RWPE1 (cell line): ENCODE measurements around the gene DHX36.

Source experiments
- CTCF ChIA-PET: fragments of 350-600 bp; sonication (Branson Sonifier 250); formaldehyde crosslinking; extraction: SDS; loops from one replicate; lab custom pipeline; 2021; lab: Yijun Ruan, JAX
- POLR2A ChIA-PET: fragments of 400-600 bp; formaldehyde crosslinking; extraction: SDS; loops from one replicate; lab custom pipeline; 2020; ENCODE audit warnings: antibody characterized with exemption; ENCODE audit not compliant: low non-redundant PET; lab: Yijun Ruan, JAX
- DNase-seq: peaks from one replicate; pipeline ENCODE4 v3.0.0; 2012; ENCODE audit warnings: low spot score
- H3K27ac ChIP-seq: fragments of 450-650 bp; 2 replicates; pipeline ENCODE4 v1.5.1; 2017
- TF ChIP-seq, protein P1 (sequence below): fragments of 450-650 bp; conservative IDR thresholded peaks from 2 replicates; pipeline ENCODE4 v1.5.1; 2017; ENCODE audit warnings: low read depth, mild to moderate bottlenecking

DHX36 gene

DNA sequence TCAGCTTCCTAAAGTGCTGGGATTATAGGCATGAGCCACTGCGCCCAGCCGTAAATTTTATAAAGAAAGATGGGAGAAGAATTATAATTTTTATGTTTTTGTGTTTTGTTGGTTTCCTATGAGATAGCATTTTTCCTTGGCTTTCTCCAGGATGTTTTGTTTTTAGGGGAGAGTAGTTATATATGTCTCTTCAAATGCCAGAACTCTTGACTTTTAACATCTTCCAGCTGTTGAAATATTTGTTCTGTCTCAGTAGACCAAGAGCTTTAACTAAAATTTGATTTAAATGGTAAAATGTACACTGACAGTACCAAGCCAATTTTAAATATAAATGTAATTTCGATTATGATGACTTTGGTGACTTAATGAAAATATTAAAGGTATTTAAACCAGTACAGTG, 96.8 kb downstream of the DHX36 start:
- H3K27ac ChIP-seq: no peak overlapping the region
- TF ChIP-seq, protein P1, sequence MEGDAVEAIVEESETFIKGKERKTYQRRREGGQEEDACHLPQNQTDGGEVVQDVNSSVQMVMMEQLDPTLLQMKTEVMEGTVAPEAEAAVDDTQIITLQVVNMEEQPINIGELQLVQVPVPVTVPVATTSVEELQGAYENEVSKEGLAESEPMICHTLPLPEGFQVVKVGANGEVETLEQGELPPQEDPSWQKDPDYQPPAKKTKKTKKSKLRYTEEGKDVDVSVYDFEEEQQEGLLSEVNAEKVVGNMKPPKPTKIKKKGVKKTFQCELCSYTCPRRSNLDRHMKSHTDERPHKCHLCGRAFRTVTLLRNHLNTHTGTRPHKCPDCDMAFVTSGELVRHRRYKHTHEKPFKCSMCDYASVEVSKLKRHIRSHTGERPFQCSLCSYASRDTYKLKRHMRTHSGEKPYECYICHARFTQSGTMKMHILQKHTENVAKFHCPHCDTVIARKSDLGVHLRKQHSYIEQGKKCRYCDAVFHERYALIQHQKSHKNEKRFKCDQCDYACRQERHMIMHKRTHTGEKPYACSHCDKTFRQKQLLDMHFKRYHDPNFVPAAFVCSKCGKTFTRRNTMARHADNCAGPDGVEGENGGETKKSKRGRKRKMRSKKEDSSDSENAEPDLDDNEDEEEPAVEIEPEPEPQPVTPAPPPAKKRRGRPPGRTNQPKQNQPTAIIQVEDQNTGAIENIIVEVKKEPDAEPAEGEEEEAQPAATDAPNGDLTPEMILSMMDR: no peak
- ChIA-PET POLR2A (interaction anchor here (0.6 kb wide), 1 partner anchor 107 kb away, joined by 8 read pairs; the partner anchor contains the start of gene ARHGEF26), CTCF (interaction anchor here (0.6 kb wide), 1 partner anchor 1753 kb away, joined by 3 read pairs; no protein-coding TSS in a partner anchor)
- DNase-seq: no peak

DNA sequence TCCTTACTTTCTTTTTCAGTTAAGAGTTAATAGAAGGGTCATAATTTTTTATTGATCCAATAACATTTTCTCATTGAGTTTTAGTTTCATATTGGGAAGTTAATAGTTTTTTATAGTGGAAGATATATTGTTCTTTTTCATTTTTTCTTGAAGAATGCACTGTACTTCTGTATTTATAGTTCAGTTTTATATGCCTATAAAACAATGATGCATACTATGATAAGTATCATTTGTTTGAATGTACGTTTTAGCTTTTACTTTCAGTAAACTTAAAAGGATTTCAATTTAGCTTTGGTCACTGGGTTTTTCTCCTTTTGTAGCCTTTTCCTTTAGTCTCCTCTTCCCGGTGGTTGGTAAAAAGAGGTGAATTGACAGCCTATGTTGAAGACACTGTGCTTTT, 98.8 kb downstream of the DHX36 start:
- TF ChIP-seq, protein P1: no peak
- no peak for DNase-seq
- no peak overlapping the region for H3K27ac ChIP-seq
- ChIA-PET CTCF (no interaction called here), POLR2A (no interaction called here)

DNA sequence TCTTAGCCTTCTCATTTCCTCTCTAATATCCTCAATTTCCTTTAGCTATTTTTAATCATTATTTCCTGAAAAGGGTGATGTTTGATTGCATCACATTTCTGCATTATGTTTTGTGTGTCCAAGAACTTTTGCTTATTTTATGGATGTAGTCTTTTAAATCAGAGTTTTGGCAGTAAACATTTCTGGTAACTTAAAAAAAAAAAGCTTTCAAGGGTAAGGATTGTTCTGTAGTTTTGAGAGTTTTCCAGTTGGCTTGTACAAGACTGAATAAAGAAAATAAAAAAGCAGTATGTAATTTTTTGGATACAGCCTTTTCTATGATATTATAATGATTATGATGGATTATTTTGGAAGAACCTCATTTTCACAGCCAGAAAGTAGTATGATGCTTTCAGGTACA, 99.4 kb downstream of the DHX36 start:
- no peak for DNase-seq
- ChIA-PET POLR2A (no interaction called here), CTCF (interaction anchor here (0.6 kb wide), 2 partner anchors 15 to 221 kb away, joined by 3 read pairs; no protein-coding TSS in a partner anchor)
- TF ChIP-seq, protein P1: no peak
- H3K27ac ChIP-seq: no peak overlapping the region

DNA sequence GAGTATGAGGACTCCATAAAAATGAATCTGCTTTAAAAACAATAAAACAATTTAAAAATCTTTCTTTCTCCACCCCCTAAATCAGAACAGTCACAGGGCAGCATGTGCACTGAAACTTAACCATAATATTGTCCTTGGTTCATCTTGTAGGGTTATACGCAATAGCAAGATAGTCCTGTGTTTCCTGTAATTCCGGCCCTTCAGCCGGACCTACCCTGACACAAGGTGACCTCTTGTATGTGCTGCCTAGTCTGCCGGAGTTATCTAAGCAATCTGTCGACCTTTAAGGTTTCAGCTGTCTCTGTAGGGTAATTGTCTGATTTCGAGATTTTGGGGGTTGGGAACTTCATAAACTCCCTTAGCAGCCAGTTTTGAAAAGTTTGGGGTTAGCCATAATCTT, 99.9 kb downstream of the DHX36 start:
- no peak for DNase-seq
- H3K27ac ChIP-seq: no peak overlapping the region
- TF ChIP-seq, protein P1: no peak
- CTCF ChIA-PET: interaction anchor here (0.6 kb wide), 2 partner anchors 221 to 1904 kb away, joined by 3 to 5 read pairs; no protein-coding TSS in a partner anchor
- POLR2A ChIA-PET: no interaction called here

DNA sequence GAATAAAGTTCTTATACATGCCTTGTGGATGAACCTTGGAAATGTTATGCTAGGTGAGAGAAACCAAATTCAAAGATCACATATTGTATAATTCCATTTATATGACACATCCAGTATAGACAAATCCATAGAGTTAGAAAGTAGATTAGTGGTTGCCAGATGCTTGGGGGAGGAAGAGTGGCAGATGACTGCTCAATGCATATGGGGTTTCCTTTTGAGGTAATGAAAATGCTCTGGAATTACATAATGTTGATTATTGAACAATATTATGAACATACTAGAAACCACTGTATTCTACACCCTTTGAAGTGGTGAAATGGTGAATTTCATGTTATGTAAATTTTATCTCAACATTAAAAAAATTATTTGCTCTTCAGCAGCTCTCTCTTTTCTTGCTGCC, 100.8 kb downstream of the DHX36 start:
- no peak for DNase-seq
- TF ChIP-seq, protein P1: no peak
- ChIA-PET CTCF (no interaction called here), POLR2A (no interaction called here)
- no peak overlapping the region for H3K27ac ChIP-seq
